OCI-LY7 (cell line): ENCODE data around the gene COX19. TPM values are rescaled to one million over a fixed set of nuclear protein-coding genes. Genes with fewer than 3 reads are reported as not detected.
A peak's percentile ranks its signal among the peaks of the same experiment; 100 is the strongest.

Experiments used
- BruUV-seq: library from RNA; stranded (reverse); fragments of 400-500 nt; replicated peaks from 2 replicates; lab custom pipeline; 2021; lab: Mats Ljungman, UMichigan
- CTCF ChIA-PET: fragments of 300-600 bp; sonication (Branson Sonifier 250); formaldehyde crosslinking; loops from one replicate; lab custom pipeline; 2022; ENCODE audit warnings: antibody characterized with exemption; ENCODE audit not compliant: unreplicated experiment; lab: Charles Lee
- POLR2A ChIA-PET: fragments of 300-600 bp; sonication (Branson Sonifier 250); formaldehyde crosslinking; loops from one replicate; lab custom pipeline; 2022; ENCODE audit warnings: antibody characterized with exemption; lab: Charles Lee
- DNase-seq: peaks from one replicate; pipeline ENCODE4 v3.0.0-alpha.2; 2015; ENCODE audit warnings: low spot score
- H2AFZ ChIP-seq: fragments of 200-600 bp; sonication (generic), shearing (Covaris generic); 2 replicates; pipeline ENCODE4 v1.6.1; 2014; ENCODE audit warnings: mild to moderate bottlenecking, antibody characterized with exemption, low read length, moderate library complexity
- H3K27ac ChIP-seq: fragments of 200-600 bp; sonication (generic); 2 replicates; pipeline ENCODE4 v1.5.1; 2014; ENCODE audit warnings: mixed run types, low read depth, mild to moderate bottlenecking, moderate library complexity, low read length, inconsistent platforms; ENCODE audit not compliant: poor library complexity, severe bottlenecking
- H3K36me3 ChIP-seq: fragments of 200-600 bp; sonication (generic); 2 replicates; pipeline ENCODE4 v1.6.1; 2014; ENCODE audit warnings: mild to moderate bottlenecking, antibody characterized with exemption, low read length, moderate library complexity, mixed read lengths; ENCODE audit not compliant: insufficient read depth
- H3K4me1 ChIP-seq: fragments of 200-600 bp; sonication (generic); 2 replicates; pipeline ENCODE4 v1.5.1; 2014; ENCODE audit warnings: mild to moderate bottlenecking, low read length; ENCODE audit not compliant: insufficient read depth, poor library complexity, severe bottlenecking
- H3K4me2 ChIP-seq: fragments of 200-600 bp; sonication (generic); 2 replicates; pipeline ENCODE4 v1.6.1; 2014; ENCODE audit warnings: mild to moderate bottlenecking, low read length
- H3K4me3 ChIP-seq: fragments of 200-600 bp; sonication (generic); 2 replicates; pipeline ENCODE4 v1.5.1; 2014; ENCODE audit warnings: mild to moderate bottlenecking, low read depth, low read length; ENCODE audit not compliant: poor library complexity, severe bottlenecking
- H3K79me2 ChIP-seq: fragments of 200-600 bp; sonication (generic); 2 replicates; pipeline ENCODE4 v1.6.1; 2016; ENCODE audit warnings: low read depth, mild to moderate bottlenecking, low read length, moderate library complexity, mixed read lengths; ENCODE audit not compliant: insufficient read depth
- H3K9me2 ChIP-seq: fragments of 200-600 bp; sonication (generic); 2 replicates; pipeline ENCODE4 v1.6.1; 2016; ENCODE audit warnings: mild to moderate bottlenecking, low read length, mixed read lengths; ENCODE audit not compliant: insufficient read depth
- H3K9me3 ChIP-seq: fragments of 200-600 bp; sonication (generic); 2 replicates; pipeline ENCODE4 v1.6.1; 2014; ENCODE audit warnings: mild to moderate bottlenecking, mixed run types, low read length, mixed read lengths
- H4K20me1 ChIP-seq: fragments of 200-600 bp; sonication (generic); 2 replicates; pipeline ENCODE4 v1.6.1; 2014; ENCODE audit warnings: mild to moderate bottlenecking, antibody characterized with exemption, low read length, moderate library complexity, mixed read lengths; ENCODE audit not compliant: insufficient read depth
- EZH2phosphoT487 ChIP-seq: fragments of 200-600 bp; sonication (generic); IDR thresholded peaks from 2 replicates; pipeline ENCODE4 v1.6.1; 2018; ENCODE audit warnings: low read depth, borderline replicate concordance, mild to moderate bottlenecking, mixed run types, antibody characterized with exemption, low read length, moderate library complexity, mixed read lengths
- intact Hi-C: fragments of 100-400 bp; cut with micrococcal nuclease; formaldehyde crosslinking; loops from one replicate; pipeline ENCODE4 v1.10.0; 2022; ENCODE audit not compliant: unreplicated experiment
- total RNA-seq, 2 experiments: library from RNA; depleted of rRNA in 1 of 2; stranded (reverse); fragments of >200 nt in 1 of 2; shearing (Covaris generic) in 1 of 2; gene quantifications; 2 replicates each; pipeline ENCODE4 v1.2.3, GENCODE V29; 2014 to 2022
- TF ChIP-seq, protein P1 (sequence below): fragments of 200-600 bp; sonication (generic); conservative IDR thresholded peaks from 2 replicates; pipeline ENCODE4 v1.5.1; 2014; ENCODE audit warnings: mild to moderate bottlenecking, antibody characterized with exemption, low read length, moderate library complexity, mixed read lengths

COX19 gene
- total RNA-seq, 2 experiments from 2014 or later: 23.2 to 43.1 TPM

DNA sequence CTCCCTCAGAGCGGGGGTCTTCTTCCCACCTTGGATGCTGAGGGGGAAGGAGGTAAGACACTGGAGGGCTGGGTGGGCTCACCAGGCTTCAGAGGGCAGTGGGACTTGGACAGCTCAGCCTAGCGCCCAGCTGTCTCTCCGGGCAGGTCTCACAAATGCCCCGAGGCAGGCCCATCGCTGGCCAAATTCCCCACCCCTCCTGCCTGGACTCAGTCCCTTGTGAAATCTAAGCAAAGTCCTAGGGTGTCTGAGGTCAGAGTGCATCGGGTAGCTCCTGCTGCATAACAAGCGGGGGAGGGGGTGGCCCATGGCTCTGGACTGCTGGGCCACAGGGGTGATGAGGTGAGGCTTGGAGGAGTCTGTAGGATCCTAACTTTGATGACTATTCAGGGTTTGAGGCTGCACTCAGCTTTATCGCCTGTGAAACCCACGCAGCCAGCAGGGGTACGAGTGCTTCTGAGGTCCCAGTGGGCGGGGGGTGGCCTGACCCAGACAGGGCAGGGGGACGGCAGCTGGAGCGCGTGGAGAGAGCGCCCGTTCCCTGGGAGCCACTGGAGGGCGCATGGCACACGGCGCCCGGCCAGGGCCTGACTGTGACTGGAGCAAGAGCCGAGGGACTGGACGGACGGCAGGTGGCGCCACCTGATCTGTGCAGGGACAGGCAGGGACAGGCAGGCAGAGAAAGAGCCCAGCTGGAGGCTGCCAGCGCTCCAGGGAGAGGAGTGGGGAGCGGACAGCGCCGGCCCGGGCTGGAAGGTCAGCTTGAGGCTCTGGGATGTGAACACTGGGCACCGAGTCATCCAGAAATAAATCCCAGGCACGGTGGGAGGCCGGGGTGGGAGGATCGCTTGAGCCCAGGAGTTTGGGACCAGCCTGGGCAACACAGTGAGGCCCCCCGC is 17.6 kb upstream of the COX19 start:
- no peaks in the 10 kb centered on the region for H3K79me2 ChIP-seq
- ChIA-PET POLR2A (interaction anchor here (0.5 to 1.9 kb wide), 9 partner anchors 11 to 174 kb away, joined by 3 to 5 read pairs (median 3); partner anchors contain the start of gene COX19), CTCF (interaction anchor here (0.6 to 2.7 kb wide), 9 partner anchors 11 to 184 kb away, joined by 3 to 12 read pairs (median 5); partner anchors contain the start of gene CYP2W1)
- no peaks in the 10 kb centered on the region for H4K20me1 ChIP-seq
- H3K4me2 ChIP-seq: no peak overlapping the region
- TF ChIP-seq, protein P1, sequence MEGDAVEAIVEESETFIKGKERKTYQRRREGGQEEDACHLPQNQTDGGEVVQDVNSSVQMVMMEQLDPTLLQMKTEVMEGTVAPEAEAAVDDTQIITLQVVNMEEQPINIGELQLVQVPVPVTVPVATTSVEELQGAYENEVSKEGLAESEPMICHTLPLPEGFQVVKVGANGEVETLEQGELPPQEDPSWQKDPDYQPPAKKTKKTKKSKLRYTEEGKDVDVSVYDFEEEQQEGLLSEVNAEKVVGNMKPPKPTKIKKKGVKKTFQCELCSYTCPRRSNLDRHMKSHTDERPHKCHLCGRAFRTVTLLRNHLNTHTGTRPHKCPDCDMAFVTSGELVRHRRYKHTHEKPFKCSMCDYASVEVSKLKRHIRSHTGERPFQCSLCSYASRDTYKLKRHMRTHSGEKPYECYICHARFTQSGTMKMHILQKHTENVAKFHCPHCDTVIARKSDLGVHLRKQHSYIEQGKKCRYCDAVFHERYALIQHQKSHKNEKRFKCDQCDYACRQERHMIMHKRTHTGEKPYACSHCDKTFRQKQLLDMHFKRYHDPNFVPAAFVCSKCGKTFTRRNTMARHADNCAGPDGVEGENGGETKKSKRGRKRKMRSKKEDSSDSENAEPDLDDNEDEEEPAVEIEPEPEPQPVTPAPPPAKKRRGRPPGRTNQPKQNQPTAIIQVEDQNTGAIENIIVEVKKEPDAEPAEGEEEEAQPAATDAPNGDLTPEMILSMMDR: peak; percentile 99
- no peak for TF ChIP-seq EZH2phosphoT487
- peaks cover 8% of the 10 kb centered on the region; the same call in 1 of the 2 replicates for H3K36me3 ChIP-seq
- BruUV-seq: no TSS peak
- no peak overlapping the region for H2AFZ ChIP-seq
- H3K27ac ChIP-seq: no peak overlapping the region
- no peak overlapping the region for H3K4me3 ChIP-seq
- peak; percentile 95 for DNase-seq
- no peaks in the 10 kb centered on the region for H3K9me2 ChIP-seq
- peaks cover 43% of the 10 kb centered on the region for H3K4me1 ChIP-seq
- intact Hi-C loops: loop anchor here (1.0 to 5.0 kb wide), 6 partner anchors 31 to 671 kb away; no protein-coding TSS in a partner anchor
- no peaks in the 10 kb centered on the region for H3K9me3 ChIP-seq

DNA sequence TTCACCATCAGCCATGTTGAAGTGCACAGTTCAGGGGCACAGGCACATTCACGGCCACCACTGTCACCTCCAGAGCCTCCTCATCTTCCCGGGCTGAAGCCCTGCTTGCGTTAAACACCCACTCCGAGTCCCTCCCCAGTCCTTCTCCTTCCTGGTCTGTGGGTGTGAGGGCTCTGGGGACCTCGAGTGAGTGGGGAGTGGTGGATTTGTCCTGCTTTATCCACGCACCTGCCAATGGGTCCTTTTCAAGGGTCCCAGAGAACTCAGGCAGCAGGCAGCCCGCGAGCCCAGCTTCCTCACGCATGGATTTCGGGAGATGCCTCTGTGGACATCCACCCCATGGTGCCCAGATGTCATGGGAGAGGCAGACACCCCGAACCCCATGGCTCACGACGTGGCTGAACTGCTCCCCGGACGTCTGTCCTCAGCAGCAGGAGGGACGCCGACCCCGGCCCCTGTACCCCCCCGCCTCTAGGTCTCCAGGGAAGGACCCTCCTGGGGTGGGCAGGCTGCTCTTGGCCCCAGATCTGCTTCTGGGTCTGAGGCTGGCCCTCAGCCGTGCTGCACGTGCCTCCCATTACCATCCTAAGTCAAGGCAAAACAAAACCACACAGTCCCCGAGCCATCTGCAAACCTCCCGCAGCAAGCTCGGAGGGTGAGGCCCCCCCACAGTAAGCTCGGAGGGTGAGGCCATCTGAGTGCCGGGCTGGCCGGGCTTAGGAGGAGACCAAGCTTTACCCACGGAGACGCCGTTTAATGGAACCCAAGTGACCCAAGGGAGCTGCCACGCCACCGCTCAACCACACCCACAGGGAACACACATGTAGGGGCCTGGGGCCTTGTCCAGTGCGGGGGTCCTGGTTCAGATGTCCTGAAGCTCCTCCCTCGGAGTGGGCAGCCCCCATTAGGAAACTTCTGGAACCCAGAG is 16.6 kb upstream of the COX19 start:
- ChIA-PET POLR2A (interaction anchor here (0.6 to 1.4 kb wide), 5 partner anchors 10 to 173 kb away, joined by 3 to 4 read pairs (median 3); partner anchors contain the start of gene COX19), CTCF (interaction anchor here (0.6 to 2.7 kb wide), 5 partner anchors 10 to 152 kb away, joined by 3 to 12 read pairs (median 4); partner anchors contain the start of gene CYP2W1)
- Histone ChIP-seq H2AFZ (no peak overlapping the region), H3K9me3 (no peaks in the 10 kb centered on the region), H3K79me2 (no peaks in the 10 kb centered on the region), H3K4me2 (no peak overlapping the region), H3K4me3 (no peak overlapping the region), H3K4me1 (peaks cover 44% of the 10 kb centered on the region), H4K20me1 (no peaks in the 10 kb centered on the region), H3K36me3 (peaks cover 6% of the 10 kb centered on the region; the same call in 1 of the 2 replicates), H3K9me2 (no peaks in the 10 kb centered on the region), H3K27ac (no peak overlapping the region)
- no TSS peak for BruUV-seq
- TF ChIP-seq, protein P1: no peak
- no peak for TF ChIP-seq EZH2phosphoT487
- intact Hi-C loops: loop anchor here (5.0 kb wide), 2 partner anchors 150 to 670 kb away; no protein-coding TSS in a partner anchor
- DNase-seq: no peak
